NT2/D1 (cell line): Measurements from ENCODE around the gene CD300C.

ENCODE experiments used
- SUZ12 ChIP-seq: IDR thresholded peaks from 2 replicates; pipeline ENCODE4 v1.6.1; 2011; ENCODE audit not compliant: insufficient read length, insufficient read depth; ENCODE audit errors: extremely low read depth
- ZNF274 ChIP-seq: IDR thresholded peaks from 2 replicates; pipeline ENCODE4 v1.6.1; 2011; ENCODE audit warnings: mild to moderate bottlenecking, low read depth, low read length

DNA sequence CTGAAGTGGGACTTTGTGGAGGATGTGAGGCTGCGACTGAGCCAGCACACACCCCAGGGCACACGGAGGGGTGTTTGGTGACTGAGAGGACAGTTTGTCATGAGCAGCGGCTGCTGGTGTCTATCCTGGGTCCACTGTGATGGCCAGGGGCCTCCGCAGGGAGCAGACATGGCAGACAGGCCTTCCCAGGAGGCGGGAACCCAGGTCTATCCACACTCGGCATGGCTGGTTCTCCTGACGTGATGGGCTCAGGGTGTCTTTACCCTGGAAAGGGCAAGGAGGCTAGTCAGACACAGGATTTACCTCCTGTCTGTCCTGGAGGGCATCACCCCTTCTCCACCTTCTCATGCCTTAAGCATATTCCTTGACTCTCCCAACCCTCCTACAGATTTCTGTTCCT is 671 bp upstream of the CD300C start:
- TF ChIP-seq SUZ12 (no peak), ZNF274 (no peak)
